Heart right ventricle (tissue), 16 donors: ENCODE data around the gene GPR42. TPM values are rescaled to one million over a fixed set of nuclear protein-coding genes. Genes with fewer than 3 reads are reported as not detected.

ENCODE experiments used
- ATAC-seq, 8 donors: fragments of 200-7000 bp; cut with Tn5 transposase; one replicate each; pipeline ENCODE4 v1.9.1; 2020; ENCODE audit warnings: mild to moderate bottlenecking in 8 of 8, moderate library complexity in 8 of 8, moderate number of reproducible peaks in 1 of 8
- DNase-seq, 2 donors: peaks; one replicate each; pipeline ENCODE4 v3.0.0-alpha.2; 2020
- H3K27ac ChIP-seq, 10 donors: fragments of 200-600 bp; sonication (generic) in 2 of 10; one replicate each; pipeline versions ENCODE4 v1.5.0 to v1.8.0; 2020 to 2022; ENCODE audit warnings: mild to moderate bottlenecking in 3 of 10
- H3K27me3 ChIP-seq, 7 donors: fragments of 200-600 bp; one replicate each; pipeline ENCODE4 v1.8.0; 2021 to 2022; ENCODE audit warnings: mild to moderate bottlenecking in 2 of 7
- H3K36me3 ChIP-seq, 9 donors: fragments of 200-600 bp; sonication (generic) in 1 of 9; one replicate each; pipeline versions ENCODE4 v1.5.0 to v1.8.0; 2020 to 2022; ENCODE audit warnings: mild to moderate bottlenecking in 2 of 9
- H3K4me1 ChIP-seq, 9 donors: fragments of 200-600 bp; sonication (generic) in 1 of 9; one replicate each; pipeline versions ENCODE4 v1.5.0 to v1.8.0; 2020 to 2022; ENCODE audit warnings: mild to moderate bottlenecking in 4 of 9
- H3K4me3 ChIP-seq, 10 donors: fragments of 200-600 bp; sonication (generic) in 2 of 10; one replicate each; pipeline versions ENCODE4 v1.5.0 to v1.8.0; 2020 to 2022; ENCODE audit warnings: mild to moderate bottlenecking in 7 of 10, moderate library complexity in 2 of 10
- H3K9me3 ChIP-seq, 11 donors: fragments of 200-600 bp in 10 of 11; sonication (generic) in 2 of 11; one replicate each; pipeline versions ENCODE4 v1.5.0 to v1.8.0; 2013 to 2022; ENCODE audit warnings: mild to moderate bottlenecking in 2 of 11, control low read depth in 1 of 11, moderate library complexity in 1 of 11
- CTCF ChIP-seq, 9 donors: fragments of 200-600 bp; sonication (generic) in 2 of 9; IDR thresholded peaks; one replicate each; pipeline versions ENCODE4 v1.5.0 to v1.8.0; 2021 to 2022; ENCODE audit warnings: antibody characterized with exemption in 9 of 9, mild to moderate bottlenecking in 5 of 9, moderate library complexity in 1 of 9
- WGBS, 2 donors: extraction: QIAGEN DNeasy Blood & Tissue Kit; methylation state at CpG; one replicate each; pipeline ENCODE4 v1.1.7; 2013; ENCODE audit warnings: inconsistent platforms in 1 of 2; 5-methylcytosine and 5-hydroxymethylcytosine counted together
- intact Hi-C, 10 donors: fragments of 100-400 bp; cut with DNase I; formaldehyde crosslinking; loops; one replicate each; pipeline versions ENCODE4 v1.11.1 to v1.14.2; 2022
- polyA plus RNA-seq, 2 donors: library from polyadenylated mRNA; stranded (reverse); fragments of 200-250 nt; gene quantifications; one replicate each; pipeline ENCODE4 v1.2.3, GENCODE V29; 2013
- total RNA-seq, 10 donors: library from RNA; stranded (reverse); fragmentation: NEBNext Ultra II Directional in 3 of 10; extraction: Animal tissue kit (Norgen Biotek cat#: 25700) in 3 of 10; gene quantifications; one replicate each; pipeline versions ENCODE4 v1.2.1 to v1.2.4, GENCODE V29; 2021 to 2023
- donor health status: Arrhythmogenic right ventricular cardiomyopathy.
- donor health status: ischemic (EF 13 %, LVEDD 7.1; RV severe dilation, severe dysfunction).
- donor health status: healthy with polysubstance abuse.
- donor health status: DM: no; HTN: yes; CAD: no.
- donor health status: DM: no; HTN: no; CAD: no.
- donor health status: ischemic (EF 25% LVEDD 6.9; RV normal size, moderate dysfunction).
- donor health status: ischemic (EF 25% LVEDD 5.7; RV mildly dilated, moderate dysfunction).
- donor health status: healthy.
- donor health status: DM: yes; HTN: yes; CAD: no.
- donor health status: Ischemic cardiomyopathy.
- donor health status: ischemic (EF 35%, LVEDD 5.7; RV mildly dilated, moderate dysfunction).
- donor health status: nonischemic (EF 11% LVEDD 7.7; RV severe dilation, severe dysfunction).
- donor health status: DM: yes; HTN: yes; CAD: no.
- donor health status: PGD.
- donor health status: ischemic (EF 29% LVEDD 5.4; RV normal size, mild dysfunction).
- donor health status: nonischemic (EF 23%, LVEDD 6.1; RV moderate dilation, normal function).

Gene GPR42
- total and polyA plus RNA-seq, 12 donors = not detected

- intact Hi-C loops = loop anchor here in 3 of 10 donors (5.0 to 10.0 kb wide), 4 partner anchors 117 to 144 kb away; partner anchors contain the start of gene KRTDAP (in 2 of the 3)
- H3K4me1 ChIP-seq = peaks cover 0 to 38% (median 0%) of the 10 kb centered on the region in 9 donors
- no peak for TF ChIP-seq CTCF (IDR thresholded peaks at IDR 0.05)
- no peaks in the 10 kb centered on the region for H3K9me3 ChIP-seq
- DNase-seq (no peak), ATAC-seq (no peak)
- peaks cover 0 to 28% (median 18%) of the 10 kb centered on the region in 7 donors for H3K27me3 ChIP-seq
- H3K36me3 ChIP-seq = no peaks in the 10 kb centered on the region
- H3K27ac ChIP-seq = no peak overlapping the region
- no peak overlapping the region for H3K4me3 ChIP-seq
- WGBS, 2 donors = 89 to 94% methylated on average over 7 of the region's 7 CpGs
Measured at GRCh38 chr19:35350591-35350990, 20.3 kb upstream of the GPR42 start.

- intact Hi-C loops = loop anchor here (1.0 to 10.0 kb wide), 11 partner anchors 116 to 145 kb away; partner anchors contain the start of gene KRTDAP (in 2 of the 10)
- DNase-seq (no peak), ATAC-seq (no peak)
- Histone ChIP-seq H3K27me3 (peaks cover 0 to 26% (median 10%) of the 10 kb centered on the region in 7 donors), H3K4me1 (peaks cover 0 to 31% (median 0%) of the 10 kb centered on the region in 9 donors), H3K4me3 (no peak overlapping the region), H3K27ac (no peak overlapping the region), H3K9me3 (no peaks in the 10 kb centered on the region), H3K36me3 (no peaks in the 10 kb centered on the region)
- WGBS, 2 donors = 94% methylated on average over 47 of the region's 47 CpGs
- no peak for TF ChIP-seq CTCF (IDR thresholded peaks at IDR 0.05)
Measured at GRCh38 chr19:35351411-35352176, 19.3 kb upstream of the GPR42 start.

GRCh38 chr19:35352177-35352447 is 18.8 kb upstream of the GPR42 start:
- Histone ChIP-seq H3K36me3 (no peaks in the 10 kb centered on the region), H3K4me3 (no peak overlapping the region), H3K9me3 (no peaks in the 10 kb centered on the region), H3K4me1 (peaks cover 0 to 26% (median 0%) of the 10 kb centered on the region in 9 donors), H3K27ac (no peak overlapping the region), H3K27me3 (peaks cover 0 to 26% (median 10%) of the 10 kb centered on the region in 7 donors)
- DNase-seq (no peak), ATAC-seq (peak in 1 of 8 donors; percentile 14)
- WGBS, 2 donors = 81 to 82% methylated on average over 18 of the region's 18 CpGs
- intact Hi-C loops = loop anchor here (1.0 to 10.0 kb wide), 11 partner anchors 115 to 145 kb away; partner anchors contain the start of gene KRTDAP (in 2 of the 10)
- TF ChIP-seq CTCF (IDR thresholded peaks at IDR 0.05) = no peak

- intact Hi-C loops = loop anchor here (1.0 to 10.0 kb wide), 11 partner anchors 115 to 144 kb away; partner anchors contain the start of gene KRTDAP (in 2 of the 10)
- Histone ChIP-seq H3K27ac (peak overlapping the region in 1 of 10 donors; percentile 10), H3K4me3 (no peak overlapping the region), H3K27me3 (peaks cover 0 to 26% (median 10%) of the 10 kb centered on the region in 7 donors), H3K36me3 (no peaks in the 10 kb centered on the region), H3K4me1 (peaks cover 0 to 25% (median 0%) of the 10 kb centered on the region in 9 donors), H3K9me3 (no peaks in the 10 kb centered on the region)
- 30% methylated on average over 32 of the region's 32 CpGs for WGBS, 2 donors
- peak; percentile 50 to 73 for DNase-seq
- ATAC-seq = peak; percentile 44 to 83 (median 66)
- TF ChIP-seq CTCF (IDR thresholded peaks at IDR 0.05) = peak; percentile 66 to 84 (median 78)
Measured at GRCh38 chr19:35352448-35353304, 18.2 kb upstream of the GPR42 start.
